A549 (cell line): Measurements from ENCODE around the gene PPP6R1. TPM values are rescaled to one million over a fixed set of nuclear protein-coding genes. Genes with fewer than 3 reads are reported as not detected.

Source experiments
- ATAC-seq, 2 experiments: fragments of 200-7000 bp in 1 of 2; fragments of >200 bp in 1 of 2; cut with Nextera tagmentation in 1 of 2; cut with Tn5 transposase in 1 of 2; 3 replicates each; pipeline versions ENCODE4 v1.8.0 to v1.9.1; 2018 to 2020; ENCODE audit warnings: mild to moderate bottlenecking in 1 of 2, moderate library complexity in 1 of 2
- CTCF ChIA-PET: fragments of 300-600 bp; sonication (Branson Sonifier 250); formaldehyde crosslinking; extraction: SDS; loops from one replicate; lab custom pipeline; 2021; ENCODE audit warnings: antibody characterized with exemption, inconsistent platforms; lab: Yijun Ruan, JAX
- POLR2A ChIA-PET: fragments of 350-600 bp; formaldehyde crosslinking; extraction: SDS; loops from one replicate; lab custom pipeline; 2021; ENCODE audit warnings: antibody characterized with exemption, inconsistent platforms; lab: Yijun Ruan, JAX
- DNase-seq, 2 experiments: peaks; one replicate each; pipeline versions ENCODE4 v3.0.0 to v3.0.0-alpha.2; 2011 to 2016; ENCODE audit warnings: low read depth in 1 of 2, low spot score in 1 of 2
- FAIRE-seq: peaks from 2 replicates; lab custom pipeline; 2011; peaks lifted over from hg19 to GRCh38; lab: Jason Lieb, UNC
- H3K27ac ChIP-seq, 2 experiments: fragments of >200 bp; sonication (Bioruptor Twin); formaldehyde crosslinking; 3 replicates each; pipeline ENCODE4 v1.5.1; 2016 to 2017
- H3K4me1 ChIP-seq: fragments of >200 bp; sonication (Bioruptor Twin); formaldehyde crosslinking; 3 replicates; pipeline ENCODE4 v1.6.1; 2016
- H3K4me2 ChIP-seq: fragments of >200 bp; sonication (Bioruptor Twin); formaldehyde crosslinking; 3 replicates; pipeline ENCODE4 v1.6.1; 2016
- H3K4me3 ChIP-seq: fragments of >200 bp; sonication (Bioruptor Twin); formaldehyde crosslinking; 3 replicates; pipeline ENCODE4 v1.5.1; 2016
- H3K9me3 ChIP-seq: fragments of >200 bp; sonication (Bioruptor Twin); formaldehyde crosslinking; 3 replicates; pipeline ENCODE4 v1.6.1; 2016
- CBX2 ChIP-seq: fragments of 200-600 bp; sonication (generic); IDR thresholded peaks from 2 replicates; pipeline ENCODE4 v1.6.1; 2016; ENCODE audit warnings: low read depth, mild to moderate bottlenecking, borderline replicate concordance
- CBX8 ChIP-seq: fragments of 200-600 bp; sonication (generic); IDR thresholded peaks from 2 replicates; pipeline ENCODE4 v1.6.1; 2016
- CHD2 ChIP-seq: fragments of 150-350 bp; IDR thresholded peaks from 2 replicates; pipeline ENCODE4 v1.6.1; 2014; ENCODE audit warnings: low read length; ENCODE audit not compliant: partially characterized antibody
- CHD4 ChIP-seq: fragments of 200-600 bp; sonication (generic); IDR thresholded peaks from 2 replicates; pipeline ENCODE4 v1.6.1; 2016; ENCODE audit warnings: antibody characterized with exemption, mild to moderate bottlenecking, borderline replicate concordance
- CTCF ChIP-seq: fragments of >200 bp; sonication (Bioruptor Twin); formaldehyde crosslinking; IDR thresholded peaks from 3 replicates; pipeline ENCODE4 v1.5.1; 2016
- EHF ChIP-seq: fragments of 250-450 bp; sonication (Bioruptor Pico); IDR thresholded peaks from 2 replicates; pipeline ENCODE4 v1.5.0; 2020; ENCODE audit warnings: mild to moderate bottlenecking
- EHMT2 ChIP-seq: fragments of 200-600 bp; sonication (generic); IDR thresholded peaks from 2 replicates; pipeline ENCODE4 v1.6.1; 2016; ENCODE audit warnings: antibody characterized with exemption, low read depth, mild to moderate bottlenecking, moderate library complexity
- ELK1 ChIP-seq: fragments of 150-350 bp; IDR thresholded peaks from 2 replicates; pipeline ENCODE4 v1.6.1; 2014; ENCODE audit warnings: low read depth, mild to moderate bottlenecking, low read length
- EP300 ChIP-seq, 2 experiments: fragments of >200 bp; sonication (Bioruptor Twin); formaldehyde crosslinking; IDR thresholded peaks; 2 replicates in 1 of 2; 3 replicates in 1 of 2; pipeline ENCODE4 v1.6.1; 2016 to 2017
- ESRRA ChIP-seq: fragments of 150-350 bp; IDR thresholded peaks from 2 replicates; pipeline ENCODE4 v1.6.1; 2014; ENCODE audit warnings: mild to moderate bottlenecking, low read length, borderline replicate concordance
- JUN ChIP-seq, 2 experiments: fragments of >200 bp; sonication (Bioruptor Twin); formaldehyde crosslinking; IDR thresholded peaks; 2 replicates in 1 of 2; 3 replicates in 1 of 2; pipeline ENCODE4 v1.6.1; 2016 to 2017
- JUNB ChIP-seq: fragments of >200 bp; sonication (Bioruptor Twin); formaldehyde crosslinking; IDR thresholded peaks from 2 replicates; pipeline ENCODE4 v1.6.1; 2016
- KDM1A ChIP-seq: fragments of 200-600 bp; sonication (generic); IDR thresholded peaks from 2 replicates; pipeline ENCODE4 v1.6.1; 2016; ENCODE audit warnings: low read depth, mild to moderate bottlenecking
- MAX ChIP-seq: IDR thresholded peaks from 2 replicates; pipeline ENCODE4 v1.6.1; 2012
- MYC ChIP-seq: IDR thresholded peaks from 2 replicates; pipeline ENCODE4 v1.6.1; 2012; ENCODE audit warnings: mild to moderate bottlenecking, inconsistent platforms, low read length, improper control_type of control experiment, borderline replicate concordance
- POLR2A ChIP-seq: IDR thresholded peaks from 2 replicates; pipeline ENCODE4 v1.6.1; 2012; ENCODE audit warnings: mild to moderate bottlenecking, low read length
- POLR2AphosphoS2 ChIP-seq: conservative IDR thresholded peaks from 2 replicates; pipeline ENCODE4 v1.6.1; 2012; ENCODE audit warnings: low read length, improper control_type of control experiment, inconsistent platforms
- RARB ChIP-seq: fragments of 250-450 bp; sonication (Bioruptor Pico); IDR thresholded peaks from 2 replicates; pipeline ENCODE4 v1.8.0; 2021; ENCODE audit warnings: mild to moderate bottlenecking, moderate library complexity
- RNF2 ChIP-seq: fragments of 200-600 bp; sonication (generic); IDR thresholded peaks from 2 replicates; pipeline ENCODE4 v1.6.1; 2016; ENCODE audit warnings: low read depth, mild to moderate bottlenecking, antibody characterized with exemption, moderate library complexity, borderline replicate concordance
- SREBF2 ChIP-seq: fragments of 450-650 bp; IDR thresholded peaks from 2 replicates; pipeline ENCODE4 v1.6.1; 2014; ENCODE audit warnings: mild to moderate bottlenecking, moderate library complexity
- ZFP36 ChIP-seq: fragments of 450-650 bp; IDR thresholded peaks from 2 replicates; pipeline ENCODE4 v1.6.1; 2014; ENCODE audit warnings: borderline replicate concordance; ENCODE audit not compliant: partially characterized antibody
- ZNF302 ChIP-seq: fragments of 250-450 bp; sonication (Bioruptor Pico); IDR thresholded peaks from 2 replicates; pipeline ENCODE4 v1.9.0; 2021; ENCODE audit warnings: inconsistent platforms, mild to moderate bottlenecking, moderate library complexity
- ZSCAN20 ChIP-seq: fragments of 250-450 bp; sonication (Bioruptor Pico); IDR thresholded peaks from 2 replicates; pipeline ENCODE4 v1.8.0; 2022; ENCODE audit warnings: mild to moderate bottlenecking, moderate library complexity
- whole genome bisulfite sequencing: methylation state at CpG from one replicate; pipeline ENCODE4 v1.1.6; 2017; ENCODE audit errors: missing lambda C conversion rate; 5-methylcytosine and 5-hydroxymethylcytosine counted together
- polyA plus RNA-seq, 4 experiments: library from polyadenylated mRNA; depleted of rRNA in 3 of 4; stranded (reverse); fragments of >200 nt; fragmentation: RNase III in 1 of 4; extraction: RNeasy Plus Mini Kit Qiagen cat#74134 plus additional on column Dnase treatment in 1 of 4; gene quantifications; 2 replicates in 3 of 4; 3 replicates in 1 of 4; pipeline ENCODE4 v1.2.3, GENCODE V29; 2011 to 2017

The PPP6R1 gene
- polyA plus RNA-seq, 2 of the 4 experiments (the other 2 are of a cell fraction), result 42.9 to 78.0 TPM

GRCh38 chr19:55299991-55300390 is 41.2 kb upstream of the PPP6R1 start:
- TF ChIP-seq EP300 (IDR thresholded peaks at IDR 0.05), result no peak
- TF ChIP-seq EHF, result no peak
- no peak for TF ChIP-seq RARB (CRISPR knock-in tag)
- no peak for TF ChIP-seq POLR2A
- no peak for TF ChIP-seq ESRRA
- no peak for TF ChIP-seq JUN (IDR thresholded peaks at IDR 0.05)
- TF ChIP-seq ZSCAN20 (CRISPR knock-in tag), result no peak
- TF ChIP-seq JUNB, result no peak
- TF ChIP-seq ELK1, result no peak
- TF ChIP-seq SREBF2, result no peak
- no peak for TF ChIP-seq CHD2
- TF ChIP-seq RNF2, result no peak
- no peak for TF ChIP-seq CTCF
- no peak for TF ChIP-seq EHMT2
- no peak for TF ChIP-seq POLR2AphosphoS2
- TF ChIP-seq ZFP36, result no peak
- TF ChIP-seq CBX2, result no peak
- TF ChIP-seq ZNF302 (CRISPR knock-in tag), result no peak
- TF ChIP-seq MAX, result no peak
- TF ChIP-seq CHD4, result no peak
- TF ChIP-seq, all 56 proteins: peak for 0
- no peak for ATAC-seq
- Histone ChIP-seq H3K9me3 (no peaks in the 10 kb centered on the region), H3K27ac (no peak overlapping the region), H3K4me1 (peaks cover 6% of the 10 kb centered on the region; the same call in 2 of the 3 replicates), H3K4me3 (no peak overlapping the region), H3K4me2 (no peak overlapping the region)
- FAIRE-seq, result no peak
- ChIA-PET CTCF (interaction anchor here (1.0 to 10.1 kb wide), 10 partner anchors 10 to 159 kb away, joined by 3 to 306 read pairs (median 18); partner anchors contain the start of genes GARIN5B, KMT5C, TMEM150B and TMEM238), POLR2A (no interaction called here)
- DNase-seq, result no peak
- WGBS, result 90% methylated on average over 10 of the region's 10 CpGs

GRCh38 chr19:55297267-55297666 is 38.5 kb upstream of the PPP6R1 start:
- WGBS, result 87% methylated on average over 10 of the region's 10 CpGs
- FAIRE-seq, result no peak
- Histone ChIP-seq H3K9me3 (no peaks in the 10 kb centered on the region), H3K4me1 (peaks cover 5% of the 10 kb centered on the region; the same call in 2 of the 3 replicates), H3K27ac (no peak overlapping the region), H3K4me2 (no peak overlapping the region), H3K4me3 (no peak overlapping the region)
- no peak for DNase-seq
- no peak for TF ChIP-seq EHF
- TF ChIP-seq KDM1A, result no peak
- TF ChIP-seq MYC, result no peak
- no peak for TF ChIP-seq CBX8
- no peak for TF ChIP-seq EP300 (IDR thresholded peaks at IDR 0.05)
- no peak for TF ChIP-seq RARB (CRISPR knock-in tag)
- ChIA-PET POLR2A (no interaction called here), CTCF (interaction anchor here (0.6 to 1.7 kb wide), 5 partner anchors 9 to 158 kb away, joined by 3 to 5 read pairs (median 4); partner anchors contain the start of genes KMT5C and TMEM238)
- no peak for ATAC-seq
